Aorta (tissue), 5 donors: ENCODE data around the gene TAX1BP3. TPM values are rescaled to one million over a fixed set of nuclear protein-coding genes. Genes with fewer than 3 reads are reported as not detected.

Experiments
- ATAC-seq: fragments of 200-7000 bp; cut with Tn5 transposase; one replicate; pipeline ENCODE4 v1.9.1; 2022; ENCODE audit warnings: moderate library complexity; ENCODE audit not compliant: low FRiP score
- DNase-seq, 2 donors: peaks; one replicate each; pipeline ENCODE4 v3.0.0-alpha.2; 2020
- H3K27ac ChIP-seq, 2 donors: one replicate each; pipeline ENCODE4 v1.5.1; 2013; ENCODE audit warnings: low read length in 2 of 2, mild to moderate bottlenecking in 2 of 2, moderate library complexity in 2 of 2, control low read depth in 1 of 2, inconsistent platforms in 1 of 2, low read depth in 1 of 2
- H3K27me3 ChIP-seq, 2 donors: one replicate each; pipeline ENCODE4 v1.6.1; 2013; ENCODE audit warnings: control low read depth in 1 of 2, low read length in 1 of 2, mild to moderate bottlenecking in 1 of 2, moderate library complexity in 1 of 2; ENCODE audit not compliant: insufficient read depth in 2 of 2, control insufficient read depth in 1 of 2
- H3K36me3 ChIP-seq, 2 donors: one replicate each; pipeline ENCODE4 v1.6.1; 2013; ENCODE audit warnings: control low read depth in 1 of 2, low read length in 1 of 2, mild to moderate bottlenecking in 1 of 2; ENCODE audit not compliant: insufficient read depth in 2 of 2, control insufficient read depth in 1 of 2
- H3K4me1 ChIP-seq, 2 donors: one replicate each; pipeline ENCODE4 v1.6.1; 2013; ENCODE audit warnings: low read length in 2 of 2, control low read depth in 1 of 2, mild to moderate bottlenecking in 1 of 2, moderate library complexity in 1 of 2; ENCODE audit not compliant: insufficient read depth in 2 of 2, control insufficient read depth in 1 of 2
- H3K4me3 ChIP-seq, 2 donors: one replicate each; pipeline ENCODE4 v1.5.1; 2013; ENCODE audit warnings: low read length in 2 of 2, control low read depth in 1 of 2, mild to moderate bottlenecking in 1 of 2
- H3K9me3 ChIP-seq: one replicate; pipeline ENCODE4 v1.6.1; 2013; ENCODE audit warnings: mild to moderate bottlenecking, low read length; ENCODE audit not compliant: control insufficient read depth
- WGBS, 2 donors: extraction: QIAGEN DNeasy Blood & Tissue Kit; methylation state at CpG; one replicate each; pipeline ENCODE4 v1.1.7; 2013; 5-methylcytosine and 5-hydroxymethylcytosine counted together
- intact Hi-C, 2 donors: fragments of 100-400 bp; cut with DNase I; formaldehyde crosslinking; loops; one replicate each; pipeline versions ENCODE4 v1.14.2 to v1.15.0; 2022
- polyA plus RNA-seq, 2 donors: library from polyadenylated mRNA; stranded (reverse); fragments of 200-250 nt; gene quantifications; one replicate each; pipeline ENCODE4 v1.2.3, GENCODE V29; 2013
- total RNA-seq, 2 donors: library from RNA; stranded (reverse); fragmentation: NEBNext Ultra II Directional; extraction: Animal tissue kit (Norgen Biotek cat#: 25700); gene quantifications; one replicate each; pipeline ENCODE4 v1.2.1, GENCODE V29; 2021
- donor health status: healthy with polysubstance abuse.
- donor health status: Bipolar disorder and iron deficiency.
- donor health status: DM: no; HTN: no; CAD: no.
- donor health status: DM: no; HTN: no; CAD: no.
- donor health status: DM: yes; HTN: yes; CAD: no.

Gene TAX1BP3
- total and polyA plus RNA-seq, 4 donors: 93.2 to 155 (median 105) TPM

- 95 to 99% methylated on average over 4 of the region's 4 CpGs for WGBS, 2 donors
- Histone ChIP-seq H3K9me3 (no peaks in the 10 kb centered on the region), H3K36me3 (peaks cover 0 to 2% of the 10 kb centered on the region in 2 donors), H3K4me3 (no peak overlapping the region), H3K27me3 (no peaks in the 10 kb centered on the region), H3K4me1 (no peaks in the 10 kb centered on the region), H3K27ac (no peak overlapping the region)
- DNase-seq: no peak
- no peak for ATAC-seq
- intact Hi-C loops: no loop called here
Observed at GRCh38 chr17:3643889-3644349, 24.5 kb downstream of the TAX1BP3 start.

GRCh38 chr17:3641717-3642486 lies 26.5 kb downstream of the TAX1BP3 start:
- peaks cover 0 to 2% of the 10 kb centered on the region in 2 donors for H3K36me3 ChIP-seq
- ATAC-seq: no peak
- 81 to 87% methylated on average over 17 to 19 of the region's 19 CpGs for WGBS, 2 donors
- DNase-seq: peak in 1 of 2 donors; percentile 11
- no peak overlapping the region for H3K4me3 ChIP-seq
- no peak overlapping the region for H3K27ac ChIP-seq
- H3K4me1 ChIP-seq: no peaks in the 10 kb centered on the region
- H3K9me3 ChIP-seq: no peaks in the 10 kb centered on the region
- intact Hi-C loops: no loop called here
- no peaks in the 10 kb centered on the region for H3K27me3 ChIP-seq

GRCh38 chr17:3641014-3641413 lies 27.4 kb downstream of the TAX1BP3 start:
- Histone ChIP-seq H3K4me3 (no peak overlapping the region), H3K9me3 (no peaks in the 10 kb centered on the region), H3K27ac (no peak overlapping the region), H3K27me3 (no peaks in the 10 kb centered on the region), H3K4me1 (no peaks in the 10 kb centered on the region), H3K36me3 (peaks cover 0 to 2% of the 10 kb centered on the region in 2 donors)
- WGBS, 2 donors: 60 to 72% methylated on average over 3 of the region's 3 CpGs
- DNase-seq (peak in 1 of 2 donors; percentile 16), ATAC-seq (no peak)
- intact Hi-C loops: no loop called here

GRCh38 chr17:3639981-3640596 lies 28.3 kb downstream of the TAX1BP3 start:
- intact Hi-C loops: no loop called here

GRCh38 chr17:3636908-3637373 lies 31.4 kb downstream of the TAX1BP3 start:
- peaks cover 0 to 2% of the 10 kb centered on the region in 2 donors for H3K36me3 ChIP-seq
- H3K27ac ChIP-seq: peak overlapping the region in 1 of 2 donors; percentile 95
- no peaks in the 10 kb centered on the region for H3K9me3 ChIP-seq
- DNase-seq (no peak), ATAC-seq (peak; percentile 17)
- H3K4me3 ChIP-seq: peak overlapping the region; percentile 45 to 73
- H3K27me3 ChIP-seq: no peaks in the 10 kb centered on the region
- H3K4me1 ChIP-seq: no peaks in the 10 kb centered on the region
- intact Hi-C loops: loop anchor here in 1 of 2 donors (1.0 kb wide), 1 partner anchor 31 kb away; the partner anchor contains the start of genes EMC6 and TAX1BP3
- 1% methylated on average over 30 to 31 of the region's 31 CpGs for WGBS, 2 donors

More at GRCh38 chr17:3639981-3640596, 28.3 kb downstream of the TAX1BP3 start:
- Histone ChIP-seq H3K9me3 (no peaks in the 10 kb centered on the region), H3K36me3 (peaks cover 0 to 2% of the 10 kb centered on the region in 2 donors), H3K4me3 (no peak overlapping the region), H3K27me3 (no peaks in the 10 kb centered on the region), H3K4me1 (no peaks in the 10 kb centered on the region), H3K27ac (no peak overlapping the region)
- WGBS, 2 donors: 7 to 24% methylated on average over 7 of the region's 7 CpGs
- peak in 1 of 2 donors; percentile 50 for DNase-seq
- ATAC-seq: no peak

GRCh38 chr17:3636154-3636907 lies 32.0 kb downstream of the TAX1BP3 start, which contains the start of the genes CTNS and SHPK:
Gene CTNS (plus strand): TSS chr17:3636760. CDS start chr17:3640207, 3,447 bp downstream.
Gene SHPK (minus strand): TSS chr17:3636250. CDS start chr17:3636219, 31 bp downstream.
- DNase-seq (peak; percentile 98), ATAC-seq (peak; percentile 99)
- Histone ChIP-seq H3K4me1 (no peaks in the 10 kb centered on the region), H3K4me3 (peak within 1 kb of the TSS; percentile 61 to 73), H3K27me3 (no peaks in the 10 kb centered on the region), H3K36me3 (peaks cover 0 to 2% of the 10 kb centered on the region in 2 donors), H3K9me3 (no peaks in the 10 kb centered on the region), H3K27ac (peak within 1 kb of the TSS; percentile 47 to 95)
- WGBS, 2 donors: 0% methylated on average over 55 to 68 of the region's 68 CpGs
- intact Hi-C loops: loop anchor here in 1 of 2 donors (1.0 kb wide), 1 partner anchor 32 kb away; the partner anchor contains the start of genes EMC6 and TAX1BP3

GRCh38 chr17:3635474-3636153 lies 32.8 kb downstream of the TAX1BP3 start:
- Histone ChIP-seq H3K27me3 (no peaks in the 10 kb centered on the region), H3K4me1 (no peaks in the 10 kb centered on the region), H3K27ac (no peak overlapping the region), H3K36me3 (no peaks in the 10 kb centered on the region), H3K9me3 (no peaks in the 10 kb centered on the region), H3K4me3 (peak overlapping the region; percentile 30 to 61)
- ATAC-seq: no peak
- WGBS, 2 donors: 17 to 21% methylated on average over 35 to 38 of the region's 38 CpGs
- intact Hi-C loops: loop anchor here in 1 of 2 donors (1.0 kb wide), 1 partner anchor 33 kb away; the partner anchor contains the start of genes EMC6 and TAX1BP3
- DNase-seq: no peak
